Measurements from ENCODE around the gene CUEDC1. TPM values are rescaled to one million over a fixed set of nuclear protein-coding genes. Genes with fewer than 3 reads are reported as not detected.

The CUEDC1 gene
- total and polyA plus RNA-seq, 2 of the 4 experiments (the other 2 are of a cell fraction): 4.1 to 21.2 TPM

DNA sequence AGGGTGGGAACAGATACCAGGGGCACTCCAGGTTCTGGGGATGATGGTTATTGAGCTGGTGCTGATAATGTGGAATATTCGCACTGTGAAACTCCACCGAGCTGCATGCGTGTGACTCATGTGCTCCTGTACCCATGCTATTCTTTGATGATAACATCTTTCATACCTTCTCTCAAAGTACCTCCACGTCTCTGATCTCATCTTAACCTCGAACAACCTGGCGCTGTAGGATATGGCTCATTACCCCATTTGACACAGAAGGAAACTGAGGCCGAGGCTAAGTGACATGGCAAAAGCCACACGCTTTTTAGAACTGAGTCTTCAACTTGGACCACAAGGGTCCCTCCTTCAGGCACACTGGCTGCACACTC is 75.1 kb downstream of the CUEDC1 start:
- H3K9ac ChIP-seq (ENCODE audit: low read depth, low read length): peak overlapping the region; percentile 12; the same call in 1 of the 2 replicates
- no peak for ATAC-seq (ENCODE audit: low read depth)

More for the DNA sequence above, 75.1 kb downstream of the CUEDC1 start:
- peak overlapping the region; percentile 95 for H2BK5ac ChIP-seq (ENCODE audit: low read depth, low read length, poor library complexity, severe bottlenecking)
- H4K91ac ChIP-seq (ENCODE audit: insufficient read depth, low read depth, low read length): peak overlapping the region; percentile 95
- dilution Hi-C loops (cut with HindIII; ENCODE audit: low sequenced_read_pairs, unreplicated experiment) (no loop called here), intact Hi-C loops (cut with micrococcal nuclease) (no loop called here), in situ Hi-C loops (cut with MboI; ENCODE audit: low sequenced_read_pairs) (no loop called here)
- peak overlapping the region; percentile 89 for H2AK9ac ChIP-seq (replicated peaks; ENCODE audit: low read depth, low read length, poor library complexity)
- H3K56ac ChIP-seq (ENCODE audit: extremely low read depth, insufficient read depth, low read length): peak overlapping the region; percentile 54
- H2AK5ac ChIP-seq (ENCODE audit: low read depth, low read length): peak overlapping the region; percentile 98
- H3K9me3 ChIP-seq (ENCODE audit: control insufficient read depth, insufficient read depth, low read length): no peaks in the 10 kb centered on the region
- no peak for TF ChIP-seq MXI1 (IDR thresholded peaks at IDR 0.05; ENCODE audit: borderline replicate concordance, low read depth, low read length)
- no peak for TF ChIP-seq RFX5 (IDR thresholded peaks at IDR 0.05; ENCODE audit: low read depth, low read length)
- no peak for TF ChIP-seq RCOR1 (IDR thresholded peaks at IDR 0.05; ENCODE audit: insufficient replicate concordance, low read length)
- no peak for TF ChIP-seq MAFK (IDR thresholded peaks at IDR 0.05; ENCODE audit: low read depth, low read length)
- no peak for TF ChIP-seq FOS (IDR thresholded peaks at IDR 0.05; ENCODE audit: low read depth, low read length)
- no peak for TF ChIP-seq NFE2L2 (IDR thresholded peaks at IDR 0.05; ENCODE audit: low read depth, low read length)
- TF ChIP-seq POLR2A (IDR thresholded peaks at IDR 0.05; ENCODE audit: low read depth, low read length): no peak
- no peak for TF ChIP-seq ELK1 (IDR thresholded peaks at IDR 0.05; ENCODE audit: borderline replicate concordance, low read depth, low read length)
- ChIA-PET CTCF (interaction anchor here (1.0 kb wide), 1 partner anchor 12 kb away, joined by 3 read pairs; no protein-coding TSS in a partner anchor), POLR2A (ENCODE audit: unreplicated experiment) (no interaction called here)
- H3K4me2 ChIP-seq (ENCODE audit: low read depth, low read length): no peak overlapping the region
- peak overlapping the region; percentile 92 for H3K27ac ChIP-seq (ENCODE audit: insufficient read depth, low read length)
- no TSS peak for BruUV-seq (replicated peaks)
- H3K4me1 ChIP-seq (ENCODE audit: control insufficient read depth, insufficient read depth, low read length): peaks cover 53% of the 10 kb centered on the region
- peak overlapping the region; percentile 92 for H2BK120ac ChIP-seq (ENCODE audit: low read depth, low read length)
- H2BK20ac ChIP-seq (ENCODE audit: low read depth, low read length): peak overlapping the region; percentile 97
- peak overlapping the region; percentile 89 for H3K14ac ChIP-seq (replicated peaks; ENCODE audit: low read depth, low read length)
- peak overlapping the region; percentile 58 to 86 for H4K8ac ChIP-seq (ENCODE audit: low read depth in 2 of 2, low read length in 2 of 2)
- H2BK15ac ChIP-seq (ENCODE audit: low read depth, low read length): peak overlapping the region; percentile 94
- peak overlapping the region; percentile 59 for H4K5ac ChIP-seq (ENCODE audit: low read depth, low read length)
- peak overlapping the region; percentile 44 for H3K23ac ChIP-seq (ENCODE audit: low read depth, low read length)
- no peaks in the 10 kb centered on the region; the same call in 1 of the 2 replicates for H4K20me1 ChIP-seq (ENCODE audit: insufficient read depth, low read length)
- 100% methylated on average over 1 of the region's 8 CpGs; no CpG with 5 or more reads in 1 of the 2 experiments for WGBS, 2 experiments (ENCODE audit: extremely low coverage in 2 of 2, insufficient read length in 1 of 2)
- peaks cover 28% of the 10 kb centered on the region for H3K36me3 ChIP-seq (ENCODE audit: control insufficient read depth, insufficient read depth, low read length)
- peak overlapping the region; percentile 40 for H2AFZ ChIP-seq (replicated peaks; ENCODE audit: low read length, poor library complexity)
- H3K27me3 ChIP-seq (ENCODE audit: control insufficient read depth, insufficient read depth, low read length): no peaks in the 10 kb centered on the region
- peaks cover 40% of the 10 kb centered on the region for H3K9me1 ChIP-seq (ENCODE audit: insufficient read depth, low read length)
- H3K4me3 ChIP-seq (ENCODE audit: insufficient read depth, low read depth, low read length): no peak overlapping the region
- H3K79me1 ChIP-seq (ENCODE audit: low read depth in 1 of 2, low read length in 2 of 2): peaks cover 20 to 70% of the 10 kb centered on the region in 2 experiments
- DNase-seq: no peak
- peak overlapping the region; percentile 54 for H3K18ac ChIP-seq (ENCODE audit: low read depth, low read length)
- peak overlapping the region; percentile 93 for H3K4ac ChIP-seq (ENCODE audit: low read depth, low read length)

Measured in IMR-90 (cell line).